Loucy (cell line): Measurements from ENCODE around the gene NXPH2.

Experiments
- CTCF ChIP-seq: fragments of 200-600 bp; sonication (generic); conservative IDR thresholded peaks from 2 replicates; pipeline ENCODE4 v1.5.1; 2014; ENCODE audit warnings: mild to moderate bottlenecking, antibody characterized with exemption, low read length
- EZH2phosphoT487 ChIP-seq: fragments of 200-600 bp; IDR thresholded peaks from 2 replicates; pipeline ENCODE4 v1.6.1; 2018; ENCODE audit warnings: antibody characterized with exemption, mild to moderate bottlenecking, moderate library complexity, borderline replicate concordance

- no peak for TF ChIP-seq CTCF
- TF ChIP-seq EZH2phosphoT487 = no peak
Measured at GRCh38 chr2:138716183-138716582, 64.0 kb downstream of the NXPH2 start.
